ENCODE data around the gene E2F3.

Gene E2F3

DNA sequence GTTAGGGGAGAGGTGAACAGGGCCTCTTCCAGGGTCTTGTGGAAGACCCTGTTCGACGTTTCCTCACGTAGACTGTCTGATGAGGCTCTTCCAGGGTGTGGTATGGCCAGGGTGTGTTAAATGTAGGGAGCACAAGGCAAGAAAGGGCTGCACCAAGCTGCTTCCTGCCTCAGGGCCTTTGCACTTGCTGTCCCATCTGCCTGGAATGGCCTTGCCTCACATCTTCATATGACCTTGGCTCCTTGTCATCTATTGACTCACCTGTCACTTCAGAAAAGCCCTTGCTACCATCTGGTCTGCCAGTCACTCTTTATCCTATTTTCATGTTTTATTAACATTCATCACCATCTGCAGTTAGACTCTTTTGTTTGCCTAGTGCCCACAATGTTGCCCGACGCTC, 31.0 kb downstream of the E2F3 start:
- H3K4me3 ChIP-seq (ENCODE audit: low read length), result no peak overlapping the region
- TF ChIP-seq, protein P1, sequence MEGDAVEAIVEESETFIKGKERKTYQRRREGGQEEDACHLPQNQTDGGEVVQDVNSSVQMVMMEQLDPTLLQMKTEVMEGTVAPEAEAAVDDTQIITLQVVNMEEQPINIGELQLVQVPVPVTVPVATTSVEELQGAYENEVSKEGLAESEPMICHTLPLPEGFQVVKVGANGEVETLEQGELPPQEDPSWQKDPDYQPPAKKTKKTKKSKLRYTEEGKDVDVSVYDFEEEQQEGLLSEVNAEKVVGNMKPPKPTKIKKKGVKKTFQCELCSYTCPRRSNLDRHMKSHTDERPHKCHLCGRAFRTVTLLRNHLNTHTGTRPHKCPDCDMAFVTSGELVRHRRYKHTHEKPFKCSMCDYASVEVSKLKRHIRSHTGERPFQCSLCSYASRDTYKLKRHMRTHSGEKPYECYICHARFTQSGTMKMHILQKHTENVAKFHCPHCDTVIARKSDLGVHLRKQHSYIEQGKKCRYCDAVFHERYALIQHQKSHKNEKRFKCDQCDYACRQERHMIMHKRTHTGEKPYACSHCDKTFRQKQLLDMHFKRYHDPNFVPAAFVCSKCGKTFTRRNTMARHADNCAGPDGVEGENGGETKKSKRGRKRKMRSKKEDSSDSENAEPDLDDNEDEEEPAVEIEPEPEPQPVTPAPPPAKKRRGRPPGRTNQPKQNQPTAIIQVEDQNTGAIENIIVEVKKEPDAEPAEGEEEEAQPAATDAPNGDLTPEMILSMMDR (IDR thresholded peaks at IDR 0.05; ENCODE audit: insufficient read depth, low read depth, low read length, missing control alignments), result no peak
- no peak for DNase-seq (ENCODE audit: low read depth)

GRCh38 chr6:20433321-20433720, 31.6 kb downstream of the E2F3 start:
- no peak overlapping the region for H3K4me3 ChIP-seq (ENCODE audit: low read length)
- DNase-seq (ENCODE audit: low read depth), result no peak
- TF ChIP-seq, protein P1 (IDR thresholded peaks at IDR 0.05; ENCODE audit: insufficient read depth, low read depth, low read length, missing control alignments), result no peak

GRCh38 chr6:20433929-20434328, 32.2 kb downstream of the E2F3 start:
- no peak for DNase-seq (ENCODE audit: low read depth)
- TF ChIP-seq, protein P1 (IDR thresholded peaks at IDR 0.05; ENCODE audit: insufficient read depth, low read depth, low read length, missing control alignments), result no peak
- H3K4me3 ChIP-seq (ENCODE audit: low read length), result no peak overlapping the region

DNA sequence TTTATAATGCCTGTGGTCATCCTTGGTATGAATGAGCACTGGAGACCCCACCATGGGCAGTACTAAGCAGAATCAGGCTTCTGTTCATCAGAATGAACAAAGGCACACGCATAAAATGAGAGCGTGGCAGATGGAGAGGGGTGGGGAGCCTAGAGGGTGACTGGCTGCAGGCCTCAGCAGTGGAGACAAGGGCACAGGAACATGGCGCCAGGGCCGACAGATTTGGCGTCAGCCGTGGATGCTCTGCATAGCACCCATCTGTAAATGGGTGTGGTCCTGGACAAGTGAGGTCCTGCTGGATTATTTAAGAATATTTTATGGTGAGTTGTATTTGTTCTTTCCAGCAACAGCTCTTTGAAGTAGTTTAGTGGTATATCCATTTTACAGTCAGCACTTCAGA, 33.1 kb downstream of the E2F3 start:
- TF ChIP-seq, protein P1 (IDR thresholded peaks at IDR 0.05; ENCODE audit: insufficient read depth, low read depth, low read length, missing control alignments), result no peak
- no peak overlapping the region for H3K4me3 ChIP-seq (ENCODE audit: low read length)
- no peak for DNase-seq (ENCODE audit: low read depth)

DNA sequence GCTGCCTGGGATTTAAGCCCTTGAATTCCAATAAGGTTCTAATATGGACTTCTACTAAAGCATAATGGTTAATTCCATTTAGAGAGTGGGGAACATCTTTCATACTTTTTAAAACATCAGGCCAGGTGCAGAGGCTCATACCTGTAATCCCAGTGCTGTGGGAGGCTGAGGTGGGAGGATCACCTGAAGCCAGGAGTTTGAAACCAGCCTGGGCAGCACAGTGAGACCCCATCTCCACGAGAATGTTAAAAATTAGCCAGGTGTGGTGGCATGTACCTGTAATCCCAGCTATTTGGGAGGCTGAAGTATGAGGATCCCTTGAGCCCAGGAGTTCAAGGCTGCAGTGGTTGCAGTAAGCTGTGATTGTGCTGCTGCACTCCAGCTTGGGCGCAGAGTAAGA, 35.0 kb downstream of the E2F3 start:
- H3K4me3 ChIP-seq (ENCODE audit: low read length), result no peak overlapping the region
- TF ChIP-seq, protein P1 (IDR thresholded peaks at IDR 0.05; ENCODE audit: insufficient read depth, low read depth, low read length, missing control alignments), result no peak
- no peak for DNase-seq (ENCODE audit: low read depth)

GRCh38 chr6:20437639-20438038, 36.0 kb downstream of the E2F3 start:
- TF ChIP-seq, protein P1 (IDR thresholded peaks at IDR 0.05; ENCODE audit: insufficient read depth, low read depth, low read length, missing control alignments), result no peak
- no peak for DNase-seq (ENCODE audit: low read depth)

DNA sequence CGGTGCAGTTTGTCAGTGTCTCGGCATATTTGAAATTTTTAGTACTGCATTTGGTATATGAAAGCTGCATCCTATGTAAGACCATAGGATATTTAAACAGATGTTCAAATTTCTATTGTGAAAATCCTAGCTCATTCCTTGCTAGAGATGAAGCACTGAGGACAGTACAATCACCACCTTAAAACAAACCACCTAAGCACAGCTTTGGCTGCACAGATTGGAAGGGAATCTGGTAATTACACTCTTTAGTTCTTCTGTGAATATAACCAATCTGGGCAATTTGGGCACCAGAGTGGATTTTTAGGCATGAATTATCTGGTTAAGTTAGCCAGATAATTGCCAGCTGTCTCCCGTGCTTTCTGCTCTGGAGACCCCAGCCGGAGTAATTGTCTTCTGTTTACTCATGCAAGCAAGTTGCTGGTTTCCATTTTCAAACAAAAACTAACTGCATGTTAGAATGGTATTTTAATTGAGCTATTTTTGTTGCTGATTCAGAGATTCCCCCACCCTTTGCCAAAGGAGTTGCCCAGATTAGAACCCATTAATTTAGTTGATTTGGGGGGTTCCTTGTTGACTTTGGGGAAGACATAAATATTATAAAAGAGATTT, 36.9 kb downstream of the E2F3 start:
- DNase-seq (ENCODE audit: low read depth), result no peak
- no peak overlapping the region for H3K4me3 ChIP-seq (ENCODE audit: low read length)
- TF ChIP-seq, protein P1 (IDR thresholded peaks at IDR 0.05; ENCODE audit: insufficient read depth, low read depth, low read length, missing control alignments), result no peak

More at GRCh38 chr6:20437639-20438038, 36.0 kb downstream of the E2F3 start:
- H3K4me3 ChIP-seq (ENCODE audit: low read length), result no peak overlapping the region

Measured in epithelial cell of esophagus (primary cell).